HCT116 (cell line): ENCODE data around the gene DAND5. TPM values are rescaled to one million over a fixed set of nuclear protein-coding genes. Genes with fewer than 3 reads are reported as not detected.

Experiments used
- ATAC-seq: fragments of 200-7000 bp; cut with Tn5 transposase; 2 replicates; pipeline ENCODE4 v1.9.1; 2020; ENCODE audit warnings: mild to moderate bottlenecking, moderate library complexity
- BruUV-seq: library from RNA; stranded (reverse); fragments of 400-500 nt; replicated peaks from 2 replicates; lab custom pipeline; 2021; lab: Mats Ljungman, UMichigan
- CTCF ChIA-PET: fragments of 300-600 bp; sonication (Branson Sonifier 250); formaldehyde crosslinking; loops from one replicate; lab custom pipeline; 2021; ENCODE audit warnings: antibody characterized with exemption; lab: Charles Lee
- POLR2A ChIA-PET: fragments of 300-600, 350-600 bp; sonication (Branson Sonifier 250); formaldehyde crosslinking; loops from one replicate; lab custom pipeline; 2021; ENCODE audit warnings: antibody characterized with exemption; lab: Charles Lee
- RAD21 ChIA-PET, 2 experiments: fragments of 300-600 bp; sonication (Branson Sonifier 250); formaldehyde crosslinking; loops; one replicate each; lab custom pipeline; 2023; ENCODE audit warnings: low total read pairs in 2 of 2; ENCODE audit not compliant: uncharacterized antibody in 2 of 2, unreplicated experiment in 2 of 2, low non-redundant PET in 1 of 2; lab: Charles Lee
- DNase-seq: peaks from one replicate; pipeline ENCODE4 v3.0.0-alpha.2; 2010; ENCODE audit warnings: low read depth, low spot score
- H2AFZ ChIP-seq: fragments of 200-600 bp; shearing (Covaris generic), sonication (generic); 2 replicates; pipeline ENCODE4 v1.6.1; 2017; ENCODE audit warnings: low read depth, mixed run types, mixed read lengths, antibody characterized with exemption, low read length; ENCODE audit not compliant: poor library complexity, severe bottlenecking
- H3K27ac ChIP-seq: 2 replicates; pipeline ENCODE4 v1.5.1; 2012; ENCODE audit warnings: low read depth, low read length
- H3K27me3 ChIP-seq: fragments of 200-600 bp; sonication (generic); 2 replicates; pipeline ENCODE4 v1.6.1; 2016; ENCODE audit warnings: mixed run types, low read length, mixed read lengths; ENCODE audit not compliant: insufficient read depth
- H3K36me3 ChIP-seq, 2 experiments: fragments of 200-500 bp in 1 of 2; fragments of 200-600 bp in 1 of 2; sonication (Bioruptor generic) in 1 of 2; sonication (generic) in 1 of 2; 2 replicates each; pipeline versions ENCODE4 v1.5.1 to v1.6.1; 2014 to 2016; ENCODE audit warnings: low read length in 2 of 2, inconsistent platforms in 1 of 2, mixed read lengths in 1 of 2, mixed run types in 1 of 2; ENCODE audit not compliant: insufficient read depth in 2 of 2, control insufficient read depth in 1 of 2
- H3K4me1 ChIP-seq, 2 experiments: fragments of 200-600 bp in 1 of 2; sonication (generic) in 1 of 2; 2 replicates each; pipeline versions ENCODE4 v1.5.1 to v1.6.1; 2012 to 2017; ENCODE audit warnings: low read length in 2 of 2, inconsistent platforms in 1 of 2, mild to moderate bottlenecking in 1 of 2, mixed read lengths in 1 of 2, mixed run types in 1 of 2, moderate library complexity in 1 of 2; ENCODE audit not compliant: insufficient read depth in 2 of 2, control insufficient read depth in 1 of 2
- H3K4me2 ChIP-seq: fragments of 200-600 bp; sonication (generic); 2 replicates; pipeline ENCODE4 v1.6.1; 2017; ENCODE audit warnings: mixed run types, low read length, mixed read lengths
- H3K4me3 ChIP-seq, 2 experiments: fragments of 200-600 bp in 1 of 2; sonication (generic) in 1 of 2; replicated peaks in 1 of 2; 2 replicates each; pipeline ENCODE4 v1.5.1; 2011 to 2016; ENCODE audit warnings: low read length in 2 of 2, control low read depth in 1 of 2, low read depth in 1 of 2, mild to moderate bottlenecking in 1 of 2, mixed read lengths in 1 of 2, mixed run types in 1 of 2
- H3K79me2 ChIP-seq: fragments of 200-600 bp; sonication (generic); 2 replicates; pipeline ENCODE4 v1.6.1; 2017; ENCODE audit warnings: mild to moderate bottlenecking, mixed run types, low read length, moderate library complexity, mixed read lengths; ENCODE audit not compliant: insufficient read depth
- H3K9ac ChIP-seq: fragments of 200-600 bp; sonication (generic); 2 replicates; pipeline ENCODE4 v1.6.1; 2016; ENCODE audit warnings: low read length, mixed read lengths
- H3K9me2 ChIP-seq: fragments of 200-600 bp; sonication (generic), shearing (Covaris generic); 2 replicates; pipeline ENCODE4 v1.6.1; 2017; ENCODE audit warnings: mixed run types, mild to moderate bottlenecking, moderate library complexity; ENCODE audit not compliant: insufficient read depth
- H3K9me3 ChIP-seq, 2 experiments: fragments of 200-500 bp in 1 of 2; fragments of 200-600 bp in 1 of 2; sonication (Bioruptor generic) in 1 of 2; sonication (generic) in 1 of 2; 2 replicates each; pipeline ENCODE4 v1.6.1; 2014 to 2017; ENCODE audit warnings: low read length in 2 of 2, mixed read lengths in 2 of 2, inconsistent platforms in 1 of 2, low read depth in 1 of 2, mild to moderate bottlenecking in 1 of 2, mixed run types in 1 of 2, moderate library complexity in 1 of 2; ENCODE audit not compliant: control insufficient read depth in 1 of 2, insufficient read depth in 1 of 2
- H4K20me1 ChIP-seq: fragments of 200-600 bp; sonication (generic), shearing (Covaris generic); 2 replicates; pipeline ENCODE4 v1.6.1; 2017; ENCODE audit warnings: mixed run types, mild to moderate bottlenecking, moderate library complexity; ENCODE audit not compliant: insufficient read depth
- ELF1 ChIP-seq: IDR thresholded peaks from 2 replicates; pipeline ENCODE4 v1.6.1; 2012; ENCODE audit warnings: low read depth, borderline replicate concordance
- EZH2phosphoT487 ChIP-seq: fragments of 200-600 bp; IDR thresholded peaks from 2 replicates; pipeline ENCODE4 v1.6.1; 2018; ENCODE audit warnings: antibody characterized with exemption, borderline replicate concordance
- FOSL1 ChIP-seq: IDR thresholded peaks from 2 replicates; pipeline ENCODE4 v1.6.1; 2012; ENCODE audit warnings: low read depth
- JUND ChIP-seq: IDR thresholded peaks from 2 replicates; pipeline ENCODE4 v1.6.1; 2012
- RAD21 ChIP-seq: IDR thresholded peaks from 2 replicates; pipeline ENCODE4 v1.6.1; 2012; ENCODE audit warnings: low read depth, mild to moderate bottlenecking
- REST ChIP-seq: IDR thresholded peaks from 2 replicates; pipeline ENCODE4 v1.6.1; 2012; ENCODE audit warnings: low read depth
- SP1 ChIP-seq: IDR thresholded peaks from 2 replicates; pipeline ENCODE4 v1.6.1; 2012; ENCODE audit warnings: low read depth
- YY1 ChIP-seq: IDR thresholded peaks from 2 replicates; pipeline ENCODE4 v1.6.1; 2011; ENCODE audit warnings: low read length, low read depth, moderate library complexity, mild to moderate bottlenecking; ENCODE audit not compliant: insufficient replicate concordance; ENCODE audit errors: extremely low read depth
- intact Hi-C: fragments of 100-400 bp; cut with micrococcal nuclease; formaldehyde crosslinking; loops from 2 replicates; pipeline ENCODE4 v1.10.0; 2022
- total RNA-seq: library from RNA; stranded (reverse); gene quantifications from one replicate; pipeline ENCODE4 v1.2.1, GENCODE V29; 2021; ENCODE audit not compliant: unreplicated experiment

Gene DAND5
- total RNA-seq, 1 experiment from 2014 or later = 0.25 TPM

GRCh38 chr19:12967907-12968306, 1.5 kb upstream of the DAND5 start:
- no peak overlapping the region for H3K9ac ChIP-seq
- DNase-seq (no peak), ATAC-seq (no peak)
- ChIA-PET RAD21 (no interaction called here), POLR2A (no interaction called here), CTCF (interaction anchor here (1.0 to 1.3 kb wide), 3 partner anchors 10 to 126 kb away, joined by 3 to 5 read pairs (median 5); no protein-coding TSS in a partner anchor)
- H3K27ac ChIP-seq = no peak overlapping the region
- no peaks in the 10 kb centered on the region for H3K9me2 ChIP-seq
- BruUV-seq = no TSS peak
- H3K27me3 ChIP-seq = no peaks in the 10 kb centered on the region
- H2AFZ ChIP-seq = no peak overlapping the region
- H3K4me3 ChIP-seq = no peak overlapping the region
- no peak for TF ChIP-seq SP1
- no peak for TF ChIP-seq ELF1
- TF ChIP-seq YY1 = no peak
- TF ChIP-seq EZH2phosphoT487 = no peak
- no peak for TF ChIP-seq FOSL1
- TF ChIP-seq REST = no peak
- TF ChIP-seq JUND = no peak
- TF ChIP-seq RAD21 = no peak
- H3K36me3 ChIP-seq = no peaks in the 10 kb centered on the region
- intact Hi-C loops = no loop called here
- H3K9me3 ChIP-seq = no peaks in the 10 kb centered on the region
- no peaks in the 10 kb centered on the region for H4K20me1 ChIP-seq
- no peak overlapping the region for H3K4me2 ChIP-seq
- no peaks in the 10 kb centered on the region for H3K79me2 ChIP-seq
- H3K4me1 ChIP-seq = peaks cover 3 to 18% of the 10 kb centered on the region in 2 experiments; a peak in 3 of 4 replicates
